ENCODE measurements around the gene BDH1.

The BDH1 gene

GRCh38 chr3:197495059-197495455 is 60.7 kb downstream of the BDH1 start:
- in situ Hi-C loops (cut with MboI; ENCODE audit: low sequenced_read_pairs, unreplicated experiment) = no loop called here
- DNase-seq (ENCODE audit: low spot score) = peak; percentile 66
- no peak for TF ChIP-seq CTCF (IDR thresholded peaks at IDR 0.05; ENCODE audit: borderline replicate concordance, control extremely low read depth, extremely low read depth, insufficient read depth, missing control alignments)

- in situ Hi-C loops (cut with MboI; ENCODE audit: low sequenced_read_pairs, unreplicated experiment) = no loop called here
- TF ChIP-seq CTCF (IDR thresholded peaks at IDR 0.05; ENCODE audit: borderline replicate concordance, control extremely low read depth, extremely low read depth, insufficient read depth, missing control alignments) = no peak
- no peak for DNase-seq (ENCODE audit: low spot score)
These were observed 61.3 kb downstream of the BDH1 start for GRCh38 chr3:197494366-197495058.

- in situ Hi-C loops (cut with MboI; ENCODE audit: low sequenced_read_pairs, unreplicated experiment) = no loop called here
- no peak for DNase-seq (ENCODE audit: low spot score)
- TF ChIP-seq CTCF (IDR thresholded peaks at IDR 0.05; ENCODE audit: borderline replicate concordance, control extremely low read depth, extremely low read depth, insufficient read depth, missing control alignments) = no peak
These were observed 62.7 kb downstream of the BDH1 start for GRCh38 chr3:197493049-197493448.

GRCh38 chr3:197491923-197492664 is 63.7 kb downstream of the BDH1 start:
- DNase-seq (ENCODE audit: low spot score) = no peak
- no peak for TF ChIP-seq CTCF (IDR thresholded peaks at IDR 0.05; ENCODE audit: borderline replicate concordance, control extremely low read depth, extremely low read depth, insufficient read depth, missing control alignments)
- in situ Hi-C loops (cut with MboI; ENCODE audit: low sequenced_read_pairs, unreplicated experiment) = no loop called here

GRCh38 chr3:197491478-197491877 is 64.3 kb downstream of the BDH1 start:
- TF ChIP-seq CTCF (IDR thresholded peaks at IDR 0.05; ENCODE audit: borderline replicate concordance, control extremely low read depth, extremely low read depth, insufficient read depth, missing control alignments) = no peak
- in situ Hi-C loops (cut with MboI; ENCODE audit: low sequenced_read_pairs, unreplicated experiment) = no loop called here
- no peak for DNase-seq (ENCODE audit: low spot score)

GRCh38 chr3:197490098-197491058 is 65.4 kb downstream of the BDH1 start:
- no peak for DNase-seq (ENCODE audit: low spot score)
- in situ Hi-C loops (cut with MboI; ENCODE audit: low sequenced_read_pairs, unreplicated experiment) = no loop called here
- TF ChIP-seq CTCF (IDR thresholded peaks at IDR 0.05; ENCODE audit: borderline replicate concordance, control extremely low read depth, extremely low read depth, insufficient read depth, missing control alignments) = no peak

All from GM13976 (cell line).